ENCODE results near the gene SLAMF1. TPM values are rescaled to one million over a fixed set of nuclear protein-coding genes. Genes with fewer than 3 reads are reported as not detected.

SLAMF1 gene
- total and polyA plus RNA-seq, 2 donors (not counting 1 experiment from before 2014, with no cell fraction given), result 20.7 to 42.3 TPM

DNA sequence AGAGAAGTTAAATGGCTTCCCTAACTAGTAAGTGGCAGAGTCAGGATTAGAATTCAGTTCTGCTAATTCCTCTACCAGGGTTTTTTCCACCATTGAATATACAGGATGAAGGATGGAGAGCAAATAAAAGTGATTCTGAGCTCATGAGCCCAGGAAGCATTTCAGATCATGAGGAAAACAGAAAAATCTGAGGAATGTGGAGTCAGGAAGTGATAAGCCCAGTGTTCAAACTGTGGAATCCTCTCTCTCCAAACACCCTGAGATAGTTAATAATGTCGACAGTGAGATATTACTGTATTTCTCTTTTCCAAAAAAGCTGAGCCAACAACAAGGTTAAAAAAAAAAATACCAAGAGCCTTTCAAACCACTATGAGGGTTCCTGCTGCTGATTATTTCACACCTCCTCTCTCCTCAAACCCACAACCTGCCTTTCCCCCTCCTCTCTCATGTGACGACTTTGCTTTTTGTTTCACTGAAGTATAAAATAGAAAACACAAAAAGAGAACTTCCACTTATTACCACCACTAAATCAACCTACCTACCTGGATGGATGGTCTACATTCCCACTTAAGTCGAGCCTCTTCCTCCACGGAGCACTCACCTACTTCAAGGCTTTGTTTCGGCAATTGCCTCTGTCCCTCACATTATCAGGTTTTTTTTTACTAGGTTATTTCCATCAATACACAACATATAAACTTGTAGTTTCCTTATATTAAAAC lies 8.9 kb downstream of the SLAMF1 start:
- Histone ChIP-seq H3K36me3 (replicated peaks in 1 of 2; ENCODE audit: control extremely low read depth in 1 of 2, control insufficient read depth in 1 of 2, extremely low read depth in 1 of 2, insufficient read depth in 2 of 2, low read length in 1 of 2) (peaks cover 0 to 55% of the 10 kb centered on the region in 2 experiments), H4K20me1 (ENCODE audit: control insufficient read depth, insufficient read depth, low read length, poor library complexity, severe bottlenecking) (peaks cover 4% of the 10 kb centered on the region), H3K9me3 (ENCODE audit: control extremely low read depth in 1 of 3, control insufficient read depth in 2 of 3, insufficient read depth in 1 of 3, low read length in 2 of 3) (no peaks in the 10 kb centered on the region), H3K9ac (ENCODE audit: low read length) (peak overlapping the region; percentile 30), H3K27ac (ENCODE audit: low read length in 2 of 2) (peak overlapping the region; percentile 72 to 83), H3K4me3 (ENCODE audit: control extremely low read depth in 1 of 5, extremely low read depth in 1 of 5, insufficient read depth in 1 of 5, low read depth in 2 of 5, low read length in 4 of 5) (peak overlapping the region in 2 of 5 experiments; percentile 17 to 40), H2AFZ (ENCODE audit: insufficient read depth, low read depth, low read length, poor library complexity, severe bottlenecking) (peak overlapping the region; percentile 10), H3K4me1 (ENCODE audit: control insufficient read depth in 2 of 2, insufficient read depth in 2 of 2, low read length in 2 of 2) (peaks cover 70 to 82% of the 10 kb centered on the region in 2 donors), H3K27me3 (replicated peaks in 1 of 4; ENCODE audit: control extremely low read depth in 1 of 4, control insufficient read depth in 3 of 4, insufficient read depth in 4 of 4, low read length in 3 of 4) (no peaks in the 10 kb centered on the region), H3K79me2 (ENCODE audit: control insufficient read depth, insufficient read depth, low read length) (peaks cover 97% of the 10 kb centered on the region), H3K4me2 (replicated peaks; ENCODE audit: low read depth, low read length, poor library complexity, severe bottlenecking) (peak overlapping the region; percentile 62)
- intact Hi-C loops (cut with micrococcal nuclease), result loop anchor here (1.0 kb wide), 1 partner anchor 9 kb away; the partner anchor contains the start of gene SLAMF1
- Mint-ChIP-seq H3K4me3 (peak overlapping the region; percentile 65), H3K27me3 (no peaks in the 10 kb centered on the region), H3K27ac (peak overlapping the region; percentile 88), H3K9me3 (ENCODE audit: insufficient read depth) (no peaks in the 10 kb centered on the region), H3K4me1 (peaks cover 82% of the 10 kb centered on the region)
- peak; percentile 49 for ATAC-seq (ENCODE audit: low read depth)
- CTCF ChIA-PET, result interaction anchor here (1.0 to 1.9 kb wide), 3 partner anchors 10 to 37 kb away, joined by 3 to 8 read pairs (median 3); no protein-coding TSS in a partner anchor
- WGBS (ENCODE audit: insufficient coverage), result 11% methylated on average over 3 of the region's 5 CpGs
- DNase-seq, result peak; percentile 79
- TF ChIP-seq, protein P1, sequence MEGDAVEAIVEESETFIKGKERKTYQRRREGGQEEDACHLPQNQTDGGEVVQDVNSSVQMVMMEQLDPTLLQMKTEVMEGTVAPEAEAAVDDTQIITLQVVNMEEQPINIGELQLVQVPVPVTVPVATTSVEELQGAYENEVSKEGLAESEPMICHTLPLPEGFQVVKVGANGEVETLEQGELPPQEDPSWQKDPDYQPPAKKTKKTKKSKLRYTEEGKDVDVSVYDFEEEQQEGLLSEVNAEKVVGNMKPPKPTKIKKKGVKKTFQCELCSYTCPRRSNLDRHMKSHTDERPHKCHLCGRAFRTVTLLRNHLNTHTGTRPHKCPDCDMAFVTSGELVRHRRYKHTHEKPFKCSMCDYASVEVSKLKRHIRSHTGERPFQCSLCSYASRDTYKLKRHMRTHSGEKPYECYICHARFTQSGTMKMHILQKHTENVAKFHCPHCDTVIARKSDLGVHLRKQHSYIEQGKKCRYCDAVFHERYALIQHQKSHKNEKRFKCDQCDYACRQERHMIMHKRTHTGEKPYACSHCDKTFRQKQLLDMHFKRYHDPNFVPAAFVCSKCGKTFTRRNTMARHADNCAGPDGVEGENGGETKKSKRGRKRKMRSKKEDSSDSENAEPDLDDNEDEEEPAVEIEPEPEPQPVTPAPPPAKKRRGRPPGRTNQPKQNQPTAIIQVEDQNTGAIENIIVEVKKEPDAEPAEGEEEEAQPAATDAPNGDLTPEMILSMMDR (IDR thresholded peaks at IDR 0.05), result no peak
- TF ChIP-seq EZH2 (IDR thresholded peaks at IDR 0.05; ENCODE audit: borderline replicate concordance, insufficient read depth, low read depth, low read length, poor library complexity, severe bottlenecking), result no peak
- POLR2A ChIA-PET, result no interaction called here

DNA sequence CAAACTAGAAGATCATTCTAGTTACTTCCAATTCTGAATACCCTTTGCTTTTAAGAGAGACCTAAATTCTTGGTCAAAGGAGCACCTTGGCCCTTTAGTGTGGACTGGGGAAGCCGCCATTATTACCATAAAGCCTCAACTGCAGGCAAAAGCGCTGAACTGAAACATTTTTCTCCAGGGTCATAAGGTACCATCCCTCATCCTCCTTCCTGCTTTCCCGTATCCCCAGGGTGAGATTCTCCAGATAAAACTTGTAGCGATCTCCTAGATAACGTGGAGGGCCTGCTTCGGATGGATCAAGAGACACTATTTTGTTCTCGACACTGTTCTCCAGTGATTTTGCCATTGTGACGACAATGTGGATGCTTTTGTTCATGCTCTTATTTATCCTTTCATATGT lies 9.8 kb downstream of the SLAMF1 start:
- Histone ChIP-seq H2AFZ (ENCODE audit: insufficient read depth, low read depth, low read length, poor library complexity, severe bottlenecking) (no peak overlapping the region), H3K9ac (ENCODE audit: low read length) (no peak overlapping the region), H3K27me3 (replicated peaks in 1 of 4; ENCODE audit: control extremely low read depth in 1 of 4, control insufficient read depth in 3 of 4, insufficient read depth in 4 of 4, low read length in 3 of 4) (no peaks in the 10 kb centered on the region), H3K9me3 (ENCODE audit: control extremely low read depth in 1 of 3, control insufficient read depth in 2 of 3, insufficient read depth in 1 of 3, low read length in 2 of 3) (no peaks in the 10 kb centered on the region), H3K4me1 (ENCODE audit: control insufficient read depth in 2 of 2, insufficient read depth in 2 of 2, low read length in 2 of 2) (peaks cover 68 to 82% of the 10 kb centered on the region in 2 donors), H4K20me1 (ENCODE audit: control insufficient read depth, insufficient read depth, low read length, poor library complexity, severe bottlenecking) (peaks cover 6% of the 10 kb centered on the region), H3K4me2 (replicated peaks; ENCODE audit: low read depth, low read length, poor library complexity, severe bottlenecking) (peak overlapping the region; percentile 62), H3K79me2 (ENCODE audit: control insufficient read depth, insufficient read depth, low read length) (peaks cover 96% of the 10 kb centered on the region), H3K4me3 (ENCODE audit: control extremely low read depth in 1 of 5, extremely low read depth in 1 of 5, insufficient read depth in 1 of 5, low read depth in 2 of 5, low read length in 4 of 5) (no peak overlapping the region), H3K36me3 (replicated peaks in 1 of 2; ENCODE audit: control extremely low read depth in 1 of 2, control insufficient read depth in 1 of 2, extremely low read depth in 1 of 2, insufficient read depth in 2 of 2, low read length in 1 of 2) (peaks cover 0 to 61% of the 10 kb centered on the region in 2 experiments), H3K27ac (ENCODE audit: low read length in 2 of 2) (peak overlapping the region; percentile 72 to 83)
- no peak overlapping the region for H3K4me3 Mint-ChIP-seq
- 100% methylated on average over 8 of the region's 8 CpGs for WGBS (ENCODE audit: insufficient coverage)
- ChIA-PET POLR2A (no interaction called here), CTCF (interaction anchor here (1.0 to 1.9 kb wide), 3 partner anchors 11 to 38 kb away, joined by 3 to 8 read pairs (median 3); no protein-coding TSS in a partner anchor)
- H3K4me1 Mint-ChIP-seq, result peaks cover 80% of the 10 kb centered on the region
- intact Hi-C loops (cut with micrococcal nuclease), result no loop called here
- H3K9me3 Mint-ChIP-seq (ENCODE audit: insufficient read depth), result no peaks in the 10 kb centered on the region
- H3K27ac Mint-ChIP-seq, result peak overlapping the region; percentile 88
- DNase-seq, result no peak
- ATAC-seq (ENCODE audit: low read depth), result no peak
- no peaks in the 10 kb centered on the region for H3K27me3 Mint-ChIP-seq
- TF ChIP-seq, protein P1 (IDR thresholded peaks at IDR 0.05), result no peak
- no peak for TF ChIP-seq EZH2 (IDR thresholded peaks at IDR 0.05; ENCODE audit: borderline replicate concordance, insufficient read depth, low read depth, low read length, poor library complexity, severe bottlenecking)
